Measurements from ENCODE around the gene PRPS1L1.

Gene PRPS1L1

DNA sequence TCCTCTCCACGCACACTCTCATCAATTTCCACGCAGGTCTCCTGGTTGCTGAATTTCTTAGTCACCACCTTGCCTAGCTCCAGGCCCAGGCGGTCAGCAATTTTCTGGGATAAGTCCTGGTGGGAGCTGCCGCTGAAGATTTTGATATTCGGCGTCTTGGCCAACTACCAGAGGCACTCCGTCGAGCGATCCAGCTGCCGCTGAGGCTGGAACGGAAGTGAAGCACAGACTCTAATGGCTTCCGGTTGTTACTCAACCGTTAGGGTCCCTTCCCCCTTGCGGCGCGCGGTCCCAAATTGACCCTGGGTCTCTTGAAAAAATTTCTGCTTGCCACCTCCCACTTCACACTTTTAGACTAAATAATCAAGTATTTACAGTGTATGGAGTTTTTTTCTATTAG lies at the start of gene PRPS1L1:
PRPS1L1 (minus strand) TSS at position 219 of the 400 bp plus-strand sequence.
- DNase-seq: no peak

DNA sequence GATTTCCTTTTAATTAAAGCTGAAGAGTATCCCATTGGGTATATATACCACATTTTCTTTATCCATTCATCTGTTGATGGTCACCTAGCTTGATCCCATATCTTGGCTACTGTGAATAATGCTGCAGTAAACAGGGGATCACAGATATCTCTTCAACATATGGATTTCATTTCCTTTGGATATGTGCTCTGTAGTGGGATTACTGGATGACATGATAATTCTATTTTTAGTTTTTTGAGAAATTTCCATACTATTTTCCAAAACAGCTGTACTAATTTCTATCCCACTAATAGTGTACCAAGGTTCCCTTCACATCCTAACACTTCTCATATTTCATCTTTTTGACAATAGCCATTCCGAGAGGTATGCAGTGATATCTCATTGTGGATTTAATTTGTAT lies 48.8 kb upstream of the PRPS1L1 start:
- DNase-seq: no peak

DNA sequence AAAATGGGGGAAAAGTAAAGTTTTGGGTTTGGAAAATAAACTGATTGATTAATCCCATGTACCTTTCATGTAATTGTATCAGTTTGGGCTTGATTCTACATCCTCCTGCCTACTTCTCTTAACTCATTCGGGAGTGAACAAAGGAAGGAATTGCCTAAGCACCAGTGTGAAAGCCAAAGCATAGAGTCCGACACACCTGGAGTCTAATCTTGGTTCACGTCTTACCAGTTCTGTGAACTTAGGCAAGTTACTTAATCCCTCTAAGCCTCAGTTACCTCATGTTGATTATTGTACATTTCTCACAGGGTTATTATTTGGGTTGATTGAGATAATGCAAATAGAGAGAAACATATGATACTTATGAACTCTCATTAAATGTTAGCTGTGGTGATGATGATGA lies 41.1 kb upstream of the PRPS1L1 start:
- DNase-seq: no peak

DNA sequence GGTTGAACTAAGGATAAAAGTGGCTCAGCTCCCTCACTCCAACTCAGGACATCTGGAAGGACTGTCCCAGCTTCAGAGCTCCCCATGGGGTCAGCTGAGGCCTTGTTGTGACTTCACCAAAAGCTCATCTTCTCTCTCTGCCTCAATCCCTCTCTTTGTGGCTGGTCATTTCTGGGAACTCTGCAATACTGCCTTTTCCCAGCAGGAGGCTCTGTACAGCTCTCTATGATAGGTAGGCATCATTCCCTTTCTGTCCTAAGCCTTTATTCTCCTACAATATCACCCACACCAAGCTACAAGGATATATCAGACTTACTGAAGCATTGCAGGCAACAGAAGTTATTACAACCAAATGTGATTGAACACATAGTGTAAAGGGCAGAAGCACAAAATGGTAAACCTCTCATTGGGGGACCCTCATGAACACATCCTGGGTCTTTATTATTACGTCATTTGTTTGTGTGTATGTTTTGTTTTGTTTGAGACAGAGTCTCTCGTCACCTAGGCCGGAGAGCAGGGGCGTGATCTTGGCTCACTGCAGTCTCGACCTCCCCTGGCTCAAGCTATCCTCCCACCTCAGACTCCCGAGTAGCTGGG lies 36.7 kb upstream of the PRPS1L1 start:
- DNase-seq: peak in 1 of 2 donors; percentile 9

DNA sequence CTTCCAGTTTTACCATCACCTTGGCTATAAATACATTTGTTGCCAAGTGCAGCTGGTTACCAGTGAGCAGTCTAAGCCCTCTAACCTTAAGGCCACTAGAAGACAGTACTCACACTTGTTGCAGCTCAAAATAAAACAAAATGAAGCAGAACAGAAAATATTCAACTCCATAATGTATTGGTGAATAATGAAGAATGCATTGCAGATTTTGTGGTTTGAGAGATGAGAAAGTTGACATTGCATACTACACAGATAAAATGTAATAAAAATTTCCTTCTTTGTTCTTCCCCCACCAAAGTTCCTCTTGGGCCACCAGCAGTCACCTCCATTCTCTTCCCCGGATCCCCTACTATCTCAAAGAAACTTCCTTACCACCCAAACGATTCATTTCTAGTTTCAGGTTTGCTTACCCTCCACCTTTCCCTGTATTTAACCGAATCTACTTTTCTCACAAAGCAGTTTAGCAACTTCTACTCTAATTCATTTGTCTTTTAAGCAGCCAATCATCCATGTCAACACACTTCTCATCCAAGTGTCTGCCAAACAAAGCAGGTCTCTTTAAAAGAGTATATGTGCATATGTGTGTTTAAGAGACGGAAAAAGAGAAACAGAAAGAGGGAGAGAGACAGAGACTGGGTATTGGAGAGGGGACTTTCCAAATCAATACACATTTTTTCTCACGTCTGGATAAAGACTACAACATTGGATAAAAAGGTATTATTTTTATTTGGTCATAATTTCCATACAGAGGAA lies 35.7 kb upstream of the PRPS1L1 start:
- DNase-seq: no peak

DNA sequence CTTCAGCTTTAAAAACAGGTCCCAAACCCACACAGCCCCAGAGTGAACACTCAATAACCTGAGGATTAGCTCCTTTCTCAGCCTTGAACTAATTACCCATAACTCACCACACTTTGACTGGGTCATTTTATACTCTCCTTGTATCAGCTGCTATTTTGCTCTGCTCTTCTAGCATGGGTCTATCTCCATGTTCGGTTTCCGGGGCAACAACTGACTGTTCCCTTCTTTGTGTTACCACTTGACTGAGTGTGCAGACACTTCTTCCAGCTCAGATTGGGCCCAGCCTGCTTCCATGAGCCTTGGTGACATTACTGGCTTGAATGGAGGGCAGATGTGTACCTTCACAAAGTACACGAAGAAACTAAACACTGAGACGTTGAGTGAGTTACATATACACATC lies 31.5 kb upstream of the PRPS1L1 start:
- DNase-seq: no peak

DNA sequence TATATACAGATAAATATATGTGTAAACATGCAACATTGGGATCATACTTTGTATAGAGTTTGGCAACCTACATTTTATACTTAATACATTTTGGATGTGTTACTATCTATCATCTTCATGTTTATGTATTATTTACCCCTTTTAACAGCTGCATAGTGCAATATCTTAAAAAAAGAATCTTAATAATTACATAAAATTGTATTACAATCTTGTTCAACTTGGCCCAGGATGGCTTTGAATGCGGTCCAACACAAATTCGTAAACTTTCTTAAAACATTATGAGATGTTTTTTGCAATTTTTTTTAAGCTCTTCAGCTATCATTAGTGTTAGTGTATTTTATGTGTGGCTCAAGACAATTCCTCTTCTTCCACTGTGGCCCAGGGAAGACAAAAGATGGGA lies 26.3 kb upstream of the PRPS1L1 start:
- no peak for DNase-seq

DNA sequence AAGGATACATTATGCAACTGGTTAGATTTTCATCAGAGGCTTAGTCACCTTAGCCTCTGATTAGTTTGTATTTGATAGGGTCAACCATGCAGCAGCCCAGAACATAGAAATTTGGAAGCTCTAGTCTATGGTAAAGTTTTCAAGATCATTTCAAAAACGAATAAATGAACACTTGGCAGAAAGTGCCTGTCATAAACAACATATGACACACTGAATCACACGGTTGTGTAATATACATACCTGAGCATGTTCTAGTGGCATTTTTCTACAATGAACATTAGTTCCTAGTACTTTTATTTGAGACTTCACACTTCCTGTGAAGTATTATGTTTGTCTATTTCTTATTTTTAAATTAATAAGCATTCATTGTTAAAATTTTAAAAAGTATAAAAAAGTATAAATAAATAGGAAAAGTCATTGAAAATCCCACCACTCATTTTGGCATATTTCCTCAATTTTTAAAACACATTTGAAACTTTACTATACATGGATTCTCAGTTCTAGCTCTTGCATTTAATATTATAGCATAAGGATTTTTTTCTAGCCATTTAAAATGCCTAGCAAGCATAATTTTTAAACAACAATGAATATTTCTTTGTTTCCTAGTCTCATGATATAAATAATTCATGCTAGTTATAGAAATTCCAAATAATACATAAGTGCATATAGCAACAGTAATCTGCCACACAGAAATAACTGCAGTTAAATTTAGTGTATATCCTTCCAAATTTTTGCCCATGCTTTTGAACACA lies 25.7 kb upstream of the PRPS1L1 start:
- no peak for DNase-seq

DNA sequence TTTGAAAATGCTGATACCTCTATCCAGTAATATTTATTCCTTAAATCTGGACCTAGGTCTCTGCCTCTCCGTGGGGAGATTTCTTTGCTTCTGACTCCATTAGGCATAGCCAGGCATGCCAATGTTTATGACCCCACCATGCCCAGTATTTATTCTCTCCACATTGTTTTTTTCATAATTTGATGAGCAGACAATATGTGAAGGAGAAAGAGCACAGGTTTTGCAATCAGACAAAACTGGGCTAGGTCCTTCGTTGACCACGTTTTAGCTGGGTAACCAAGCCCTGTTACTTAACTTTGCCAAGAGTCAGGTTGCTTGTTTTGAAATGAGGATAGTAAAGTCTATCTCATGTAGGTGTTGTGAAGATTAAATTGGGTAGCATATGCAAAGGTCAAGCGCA lies 21.6 kb upstream of the PRPS1L1 start:
- no peak for DNase-seq

DNA sequence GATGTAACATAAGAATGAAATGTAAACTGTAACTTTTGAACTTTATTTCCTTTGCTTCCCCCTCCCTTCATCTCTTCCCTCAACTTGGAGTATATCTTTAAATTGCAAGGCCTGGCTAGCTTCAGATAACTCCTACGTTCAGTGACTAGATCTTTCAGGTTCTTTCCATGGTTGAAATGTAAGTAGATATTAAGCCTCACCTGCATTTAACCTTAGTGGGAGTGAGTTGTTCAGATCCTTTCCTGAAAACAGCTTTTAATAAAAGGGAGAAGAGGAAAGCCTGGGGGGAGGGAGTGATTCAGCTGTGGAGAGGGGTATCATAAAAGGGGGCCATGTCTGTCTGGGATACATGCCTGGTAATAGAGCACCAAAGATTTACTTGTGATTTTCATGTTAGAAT lies 19.0 kb upstream of the PRPS1L1 start:
- no peak for DNase-seq

DNA sequence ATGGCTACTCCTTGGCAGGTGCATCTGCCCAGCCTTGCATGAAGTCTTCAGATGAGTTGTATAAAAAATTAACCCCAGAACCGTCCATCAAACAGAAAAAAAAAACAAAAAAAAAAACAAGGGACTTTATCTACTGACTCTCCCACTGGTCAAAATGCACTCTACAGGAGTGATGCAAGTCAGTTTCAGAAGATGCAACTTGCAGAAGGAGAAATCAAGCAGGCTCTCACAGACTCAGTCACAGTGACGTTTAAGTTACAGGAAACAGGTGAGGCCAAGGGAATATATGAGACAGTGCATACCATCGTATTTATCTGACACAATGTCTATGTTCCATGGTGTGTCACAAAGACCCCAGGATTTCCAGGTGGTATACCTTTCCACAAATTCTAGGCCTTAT lies 17.5 kb upstream of the PRPS1L1 start:
- DNase-seq: no peak

DNA sequence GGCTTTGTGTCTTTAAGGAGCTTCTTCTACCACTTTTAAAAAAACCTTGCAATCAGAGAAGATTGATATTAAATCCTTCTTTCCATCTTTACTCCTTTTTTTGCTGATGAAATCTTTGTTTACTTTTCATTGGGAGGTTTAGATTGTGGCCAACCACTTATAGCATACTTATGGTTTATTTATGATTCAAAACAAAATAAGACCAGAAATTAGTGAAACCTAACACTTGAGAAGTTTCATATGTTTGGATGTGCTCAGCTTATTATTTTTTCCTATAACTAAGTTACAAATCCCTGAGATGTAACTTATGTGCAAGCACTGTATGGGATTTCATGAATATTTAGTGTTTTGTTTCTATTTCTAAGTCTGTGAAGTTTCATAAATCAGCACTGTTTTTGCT lies 13.5 kb upstream of the PRPS1L1 start:
- no peak for DNase-seq

DNA sequence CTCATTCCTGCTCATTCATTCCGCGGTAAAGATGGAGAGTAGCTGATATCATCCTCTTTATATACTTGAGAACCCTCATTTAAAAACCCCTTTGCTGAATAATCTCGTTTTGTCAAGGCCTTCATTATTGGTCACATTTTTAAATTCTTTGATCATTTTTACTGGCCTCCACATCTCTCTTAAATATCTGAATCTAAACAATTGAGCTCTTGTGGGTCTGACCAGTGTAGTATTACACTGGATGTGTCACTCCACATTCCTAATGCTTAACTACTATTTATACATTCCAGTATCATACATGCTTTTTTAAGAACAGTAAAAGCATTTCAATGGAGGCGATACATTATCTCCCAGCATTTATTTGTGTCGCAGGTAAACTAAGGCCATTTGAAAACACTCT lies 12.6 kb upstream of the PRPS1L1 start:
- DNase-seq: no peak

DNA sequence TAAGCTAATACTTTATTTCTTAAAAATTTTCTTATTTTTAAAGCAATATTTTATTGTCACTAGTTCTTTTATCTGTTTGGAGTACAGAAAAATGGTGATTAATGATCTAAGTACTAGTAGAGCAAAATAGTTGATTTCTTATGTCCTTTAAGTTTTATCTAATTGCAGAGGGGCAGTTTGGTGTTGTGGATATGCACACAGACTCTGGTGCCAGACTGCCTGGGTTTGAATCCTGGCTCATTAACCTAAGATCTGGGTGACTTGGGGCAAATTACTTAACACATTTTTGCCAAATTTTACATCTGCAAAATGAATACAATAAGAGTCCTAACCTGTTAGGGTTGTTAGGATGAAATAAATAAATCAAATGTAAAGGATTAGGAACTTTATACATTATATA lies 10.7 kb upstream of the PRPS1L1 start:
- DNase-seq: no peak

DNA sequence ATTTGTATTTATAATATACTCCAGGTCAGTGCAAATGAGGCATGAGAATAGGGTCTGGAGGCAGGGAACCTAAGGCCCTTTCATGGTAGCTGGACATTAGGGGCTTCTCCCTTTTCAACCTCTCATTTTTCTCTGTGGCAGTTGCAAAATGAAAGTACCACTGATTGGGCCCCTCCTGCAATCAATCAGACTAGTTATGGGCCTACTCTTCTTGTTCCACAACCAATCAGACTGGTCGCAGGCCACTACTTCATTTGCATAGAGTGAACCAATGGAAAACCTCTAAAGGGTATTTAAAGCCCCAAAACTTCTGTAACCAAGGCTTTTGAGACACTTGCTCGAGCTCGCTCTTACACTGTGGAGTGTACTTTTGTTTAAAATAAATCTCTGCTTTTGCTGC lies 10.0 kb upstream of the PRPS1L1 start:
- DNase-seq: no peak

DNA sequence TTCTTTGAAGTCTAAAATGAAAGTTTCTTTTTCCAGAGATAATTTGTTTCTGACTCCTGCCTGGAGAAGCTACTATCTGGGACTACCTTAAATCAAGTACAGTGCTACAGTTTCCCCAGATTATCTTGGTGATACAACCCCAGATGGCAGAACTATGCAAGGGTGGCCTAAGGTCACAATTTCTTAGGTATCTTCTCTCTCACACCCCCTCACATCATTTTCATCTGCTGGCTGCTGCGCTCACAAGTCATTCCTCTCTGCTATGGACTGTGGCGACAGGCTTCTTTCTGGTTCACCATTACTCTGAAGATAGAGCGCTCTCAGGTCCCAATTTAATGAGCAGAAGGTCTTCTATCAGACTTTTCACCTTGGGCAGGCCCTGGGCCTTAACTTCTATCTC lies 9.1 kb upstream of the PRPS1L1 start:
- DNase-seq: no peak

DNA sequence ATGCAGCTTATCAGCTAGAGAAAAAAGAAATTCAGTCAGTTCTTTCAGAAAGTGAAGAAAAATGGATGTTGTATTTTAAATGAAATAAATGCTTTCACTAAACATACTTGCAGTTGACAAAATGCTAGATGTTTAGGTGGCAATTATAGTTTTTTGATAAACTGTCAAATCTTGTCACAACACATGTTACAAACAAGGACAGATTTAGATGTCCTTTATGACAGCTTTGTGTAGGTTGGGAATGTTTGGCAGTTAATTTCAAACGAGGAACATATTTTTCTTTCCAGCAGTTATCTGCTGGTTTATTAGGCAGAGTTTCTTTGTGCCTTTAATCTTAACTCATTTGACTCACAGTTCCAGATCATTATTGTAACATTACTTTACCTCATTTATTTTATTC lies 3.1 kb upstream of the PRPS1L1 start:
- no peak for DNase-seq

DNA sequence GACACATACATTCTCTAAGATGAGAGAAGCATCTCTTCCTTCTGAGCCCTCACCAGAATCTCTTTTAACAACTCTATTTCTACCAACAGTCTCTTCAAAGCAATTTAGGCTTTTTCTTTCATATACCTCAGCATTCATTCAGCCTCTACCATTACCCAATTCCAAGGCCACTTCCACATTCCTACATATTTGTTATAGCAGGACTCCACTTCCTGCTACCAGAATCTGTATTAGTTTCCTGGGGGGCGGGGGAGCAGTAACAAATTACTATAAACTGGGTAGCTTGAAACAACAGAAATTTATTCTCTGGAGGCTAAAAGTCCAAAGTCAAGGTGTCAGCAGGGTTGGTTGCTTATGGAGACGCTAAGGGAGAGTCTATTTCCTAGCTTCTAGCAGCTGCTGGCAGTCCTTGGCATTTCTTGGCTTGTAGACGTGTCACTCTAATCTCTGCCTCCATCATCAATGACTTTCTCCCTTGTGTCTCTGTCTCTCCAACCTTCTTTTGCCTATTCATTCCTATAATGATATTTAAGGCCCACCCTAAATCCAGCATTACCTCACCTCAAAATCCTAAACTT lies 7.4 kb downstream of the PRPS1L1 start:
- DNase-seq: no peak

DNA sequence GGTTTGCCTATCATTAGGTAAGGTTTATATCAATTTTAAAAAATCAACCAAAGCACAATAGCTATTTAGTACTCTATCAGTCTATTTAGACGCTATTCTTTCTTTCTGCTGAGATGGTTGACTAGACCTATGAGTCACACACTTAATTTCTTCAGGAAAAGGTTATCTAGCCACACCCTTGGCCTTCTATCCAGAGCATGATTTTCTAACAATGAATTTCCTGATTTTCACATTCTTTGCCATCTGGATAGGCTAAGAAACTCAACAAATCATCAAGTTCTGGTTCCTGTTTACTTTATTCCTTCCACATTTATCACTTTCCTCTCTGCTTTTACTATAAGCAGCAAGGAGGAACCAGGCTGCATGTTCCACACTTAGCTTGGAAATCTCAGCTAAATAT lies 8.1 kb downstream of the PRPS1L1 start:
- no peak for DNase-seq

DNA sequence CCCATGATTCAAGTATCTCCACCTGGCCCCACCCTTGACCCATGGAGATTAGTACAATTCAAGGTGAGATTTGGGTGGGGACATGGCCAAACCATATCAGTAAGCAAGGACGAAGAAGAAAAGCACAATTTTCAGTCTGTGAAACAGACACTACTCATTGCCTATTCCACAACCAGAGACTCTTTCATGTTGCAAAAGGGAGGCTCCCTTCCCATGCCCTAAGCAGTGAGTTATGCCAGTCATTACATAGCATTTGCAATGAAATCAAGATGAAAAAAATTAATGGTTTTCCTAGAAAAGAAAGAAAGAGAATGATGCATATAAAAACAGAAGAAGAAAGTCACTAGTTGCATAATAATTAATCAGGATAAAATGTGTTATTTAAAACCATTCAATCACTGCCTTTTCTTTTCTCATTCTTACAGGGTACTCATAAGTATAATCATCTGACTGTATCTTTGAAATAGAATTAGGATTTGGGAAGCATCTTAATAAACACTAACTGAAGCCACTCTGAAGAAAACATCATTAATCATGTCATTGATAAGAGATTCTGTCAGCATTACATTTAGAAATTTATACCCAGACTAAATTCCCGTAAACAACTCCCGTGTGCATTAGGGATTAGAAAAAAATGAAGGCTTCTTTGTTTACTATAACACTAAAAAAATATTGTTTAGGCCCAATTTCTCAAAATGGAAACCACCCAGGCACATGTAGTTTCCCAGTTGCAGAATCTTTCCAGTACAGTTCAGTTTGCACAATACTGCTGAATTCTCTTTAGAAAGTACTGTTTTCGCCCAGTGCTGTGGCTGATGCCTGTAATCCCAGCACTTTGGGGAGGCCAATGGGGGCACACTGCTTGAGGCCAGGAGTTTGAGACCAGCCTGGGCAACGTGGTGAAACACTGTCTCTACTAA lies 9.1 kb downstream of the PRPS1L1 start:
- no peak for DNase-seq

DNA sequence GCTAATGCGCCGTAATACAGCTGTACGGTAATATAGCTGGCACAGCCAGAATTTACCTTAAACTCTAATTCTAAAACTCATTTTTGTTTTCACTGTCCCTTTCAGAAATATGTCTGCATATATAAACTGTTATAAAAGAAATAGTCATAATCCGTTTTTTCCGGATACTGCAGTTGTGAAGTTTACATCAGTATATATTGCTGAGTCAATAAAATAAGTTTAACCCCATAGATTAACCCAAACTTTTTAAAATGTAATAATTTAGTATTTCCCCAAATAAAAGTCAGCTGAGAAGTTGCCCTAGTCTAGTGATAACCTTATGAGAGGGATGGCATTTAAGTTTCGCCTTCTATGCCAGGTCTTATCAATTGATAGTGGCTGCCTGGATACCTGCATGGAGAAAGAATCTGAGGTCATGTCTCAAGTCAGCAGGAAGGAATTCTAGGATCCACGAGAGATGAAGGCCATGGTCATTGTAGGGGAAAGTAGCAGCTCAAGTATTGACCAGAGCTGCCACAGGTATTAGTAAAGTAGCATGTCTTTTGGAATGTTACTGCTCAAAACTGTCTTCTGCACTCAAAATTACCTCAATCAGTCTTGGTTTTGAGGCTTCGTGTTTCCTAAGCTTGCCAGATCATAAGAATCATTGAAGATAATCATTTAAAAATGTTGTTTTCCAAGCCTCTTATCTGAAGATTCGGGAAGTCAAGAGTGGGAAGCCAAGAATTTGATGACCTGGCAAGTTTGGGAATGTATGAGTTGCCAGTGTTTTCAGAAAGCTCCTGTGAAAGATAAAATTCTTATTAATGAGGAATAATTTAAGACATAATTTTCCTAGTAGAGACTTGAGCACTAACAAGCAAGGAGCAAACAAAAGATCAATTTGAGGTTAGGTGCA lies 10.8 kb downstream of the PRPS1L1 start:
- DNase-seq: no peak

DNA sequence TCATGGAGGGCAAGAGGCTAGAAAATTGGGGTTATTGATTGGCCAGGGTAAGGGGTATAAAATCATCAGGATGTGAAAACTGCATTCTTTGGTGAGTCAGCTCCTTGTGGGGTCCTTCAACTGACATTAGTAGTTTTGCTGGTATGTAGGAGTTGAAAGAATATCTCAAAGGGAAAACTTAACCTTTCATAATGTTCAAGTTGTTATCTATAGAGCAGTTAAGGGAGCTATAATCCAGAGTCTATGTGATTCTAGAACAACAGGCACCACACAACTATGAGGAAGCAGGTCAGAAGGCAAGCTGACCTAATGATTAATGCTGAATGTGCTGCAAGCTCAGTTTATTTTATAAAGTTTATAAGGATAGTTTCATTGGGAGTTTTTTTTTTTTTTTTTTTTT lies 13.7 kb downstream of the PRPS1L1 start:
- no peak for DNase-seq

Measured in bone marrow (tissue), 2 donors.